T follicular helper cell (primary cell): ENCODE measurements around the gene ZBTB4.

Experiments
- DNase-seq: peaks from one replicate; pipeline ENCODE4 v3.0.0-alpha.2; 2020; ENCODE audit warnings: low read depth

ZBTB4 gene

DNA sequence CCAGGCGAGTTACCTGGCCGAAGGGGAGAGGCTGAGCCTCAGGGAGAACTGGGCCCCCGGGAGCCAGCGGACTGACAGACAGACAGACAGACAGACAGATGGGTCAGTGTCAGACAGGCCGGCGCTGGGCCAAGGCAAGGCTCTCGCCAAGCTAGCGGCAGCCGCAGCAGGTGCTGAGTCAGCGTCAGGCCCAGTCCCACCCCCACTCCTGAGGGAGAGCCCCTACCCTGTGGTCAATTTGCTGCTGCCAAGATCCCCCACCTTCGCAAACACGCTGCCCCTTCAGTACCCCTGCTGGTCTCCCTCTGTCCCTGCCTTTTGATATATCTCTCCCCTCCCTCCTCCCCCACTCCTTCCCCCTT lies 38.6 kb downstream of the ZBTB4 start:
- DNase-seq = no peak

DNA sequence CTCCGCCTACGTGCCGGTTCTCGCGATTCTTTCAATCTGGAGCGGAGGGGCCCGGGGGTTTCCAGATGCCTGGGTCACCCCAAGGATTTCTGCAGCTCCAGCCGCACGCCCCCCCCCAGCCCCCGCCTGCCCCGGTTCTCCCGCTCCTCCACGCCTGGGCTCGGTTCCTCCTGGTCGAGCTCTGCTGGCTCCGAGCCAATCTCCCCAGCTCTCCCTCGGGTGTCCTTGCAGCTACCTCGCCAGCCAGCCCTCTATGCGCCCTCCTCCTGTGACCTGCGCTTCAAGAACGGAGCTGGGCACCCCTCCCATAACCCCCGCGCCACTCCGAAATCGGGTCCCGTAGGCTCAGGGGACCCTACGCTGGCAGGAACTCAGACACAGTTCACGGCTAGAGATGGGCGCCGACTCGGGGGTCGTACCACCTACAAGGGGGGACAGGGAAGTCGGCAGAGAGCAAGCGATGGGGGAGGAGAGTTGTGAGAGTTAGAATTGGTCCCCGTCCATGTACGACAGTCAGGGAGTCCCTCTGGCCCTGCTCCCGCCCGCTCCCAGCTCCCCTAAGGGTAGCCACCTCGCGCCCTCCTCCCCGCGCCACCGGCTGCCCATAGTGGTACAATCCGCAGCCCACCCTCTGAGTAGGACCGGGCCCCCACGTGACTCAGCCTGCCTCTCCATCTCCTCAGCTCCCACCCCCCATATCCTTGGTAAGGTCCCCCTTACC lies 39.2 kb downstream of the ZBTB4 start:
- DNase-seq = peak; percentile 17

DNA sequence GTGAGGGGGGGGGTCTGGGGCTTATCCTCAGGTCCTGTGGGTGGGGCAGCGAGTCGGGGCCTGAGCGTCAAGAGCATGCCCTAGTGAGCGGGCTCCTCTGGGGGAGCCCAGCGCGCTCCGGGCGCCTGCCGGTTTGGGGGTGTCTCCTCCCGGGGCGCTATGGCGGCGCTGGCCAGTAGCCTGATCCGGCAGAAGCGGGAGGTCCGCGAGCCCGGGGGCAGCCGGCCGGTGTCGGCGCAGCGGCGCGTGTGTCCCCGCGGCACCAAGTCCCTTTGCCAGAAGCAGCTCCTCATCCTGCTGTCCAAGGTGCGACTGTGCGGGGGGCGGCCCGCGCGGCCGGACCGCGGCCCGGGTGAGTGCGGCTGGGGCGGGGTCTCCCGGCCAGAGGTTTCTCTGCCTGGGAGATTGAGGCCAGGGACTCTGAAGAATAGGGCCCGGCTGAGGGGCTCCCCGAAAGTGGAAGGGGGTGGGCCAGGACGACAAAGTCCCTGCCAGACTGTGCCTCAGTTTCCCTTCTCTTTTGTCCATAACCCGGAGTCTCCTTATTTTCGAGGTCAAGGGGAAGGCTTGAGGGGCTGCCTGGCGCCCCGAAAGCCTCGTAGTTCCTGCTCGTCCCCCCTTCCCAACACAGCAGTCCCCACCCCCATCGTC lies 39.8 kb downstream of the ZBTB4 start, which contains the start of gene FGF11:
TSS of gene FGF11 (plus strand) at position 51 of the 651 bp plus-strand sequence. CDS start at position 160, 109 bp downstream.
- no peak for DNase-seq

DNA sequence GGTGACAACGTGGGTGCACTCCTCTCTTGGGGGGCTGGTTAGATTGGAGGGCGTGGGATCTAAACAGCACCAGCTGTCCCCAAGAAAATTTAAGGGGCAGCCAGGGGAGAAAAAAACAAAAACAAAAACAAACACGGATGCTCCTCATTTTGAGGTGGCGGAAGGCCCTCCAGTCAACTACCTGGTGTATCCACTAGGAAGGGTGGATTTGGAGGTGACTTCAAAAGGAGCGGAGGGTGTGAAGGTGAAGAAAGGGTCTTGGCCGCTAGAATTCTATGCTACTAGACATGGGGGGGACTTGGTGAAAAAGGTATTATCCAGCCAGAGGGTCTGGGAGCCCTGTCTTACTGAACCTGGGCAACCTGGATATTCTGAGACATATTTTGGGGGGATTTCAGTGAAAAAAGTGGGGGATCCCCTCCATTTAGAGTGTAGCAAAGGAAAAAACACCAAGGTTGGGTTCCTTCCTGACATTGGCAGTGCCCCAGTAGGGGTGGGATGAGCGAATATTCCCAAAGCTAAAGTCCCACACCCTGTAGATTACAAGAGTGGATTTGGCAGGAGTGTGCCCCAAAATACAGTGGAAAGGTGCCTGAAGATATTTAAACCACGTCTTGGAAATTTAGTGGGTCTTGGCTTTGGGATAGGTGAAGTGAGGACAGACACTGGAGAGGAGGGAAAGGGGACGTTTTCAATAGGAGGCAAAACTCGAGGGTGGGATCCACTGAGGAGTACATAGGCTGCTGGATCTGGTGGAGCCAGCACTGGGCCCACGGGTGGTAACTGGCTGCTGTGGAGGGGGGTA lies 40.6 kb downstream of the ZBTB4 start:
- no peak for DNase-seq

DNA sequence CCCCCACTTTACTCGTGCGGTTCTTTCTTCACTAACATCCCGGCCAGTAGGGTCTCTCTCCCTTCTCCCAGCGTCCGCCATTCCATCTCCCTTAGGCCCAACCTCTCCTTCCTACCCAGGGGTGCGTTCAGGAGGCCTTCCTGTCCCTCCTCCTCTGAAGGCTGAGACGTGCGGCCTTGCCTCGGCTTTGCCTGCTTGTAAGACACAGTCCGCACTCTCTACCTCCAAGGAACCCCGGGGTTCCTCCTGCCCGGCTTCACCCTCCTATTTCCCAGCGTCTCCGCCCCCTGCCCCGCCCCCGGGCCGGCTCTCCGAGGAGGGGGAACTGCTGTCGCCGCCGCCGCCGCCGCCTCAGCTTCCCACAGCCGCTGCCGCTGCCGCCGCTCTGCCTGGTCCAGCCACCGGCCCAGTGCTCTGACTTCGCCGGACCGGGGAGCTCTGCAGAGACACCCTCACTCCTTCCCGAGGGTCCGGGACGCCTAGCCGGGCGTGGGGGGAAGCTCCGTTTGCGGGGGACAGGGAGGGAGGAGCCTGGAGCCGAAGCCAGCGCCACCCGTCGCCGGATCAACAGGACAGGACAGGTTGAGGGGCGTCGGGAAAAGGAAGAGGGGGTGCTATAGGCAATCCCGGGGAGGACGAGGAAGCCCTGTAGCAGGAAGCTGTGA lies 41.3 kb downstream of the ZBTB4 start:
- peak; percentile 43 for DNase-seq

DNA sequence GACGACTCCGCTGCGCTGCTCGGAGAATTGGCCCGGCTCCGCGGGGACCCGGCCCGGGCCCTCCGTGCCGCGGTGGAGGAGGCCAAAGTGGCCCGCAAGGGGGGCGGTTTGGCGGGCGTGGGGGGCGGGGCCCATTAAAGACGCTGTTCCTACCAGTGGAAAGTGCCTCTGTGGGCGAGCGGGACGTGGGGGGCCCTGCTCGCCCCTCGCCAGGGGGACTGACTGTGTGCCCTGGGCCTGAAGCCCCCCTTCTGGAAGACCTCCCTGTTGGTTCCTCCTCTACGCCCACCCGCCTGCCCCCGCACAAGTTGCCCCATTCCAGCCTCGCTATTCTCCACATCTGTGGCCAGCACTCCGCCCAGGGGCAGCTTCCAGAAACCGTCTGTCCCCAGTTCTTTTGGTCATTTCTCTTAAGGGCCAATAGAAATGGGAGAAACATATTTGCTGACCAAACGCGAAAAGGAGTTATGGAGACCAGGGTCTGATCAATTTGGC lies 42.0 kb downstream of the ZBTB4 start:
- DNase-seq = no peak

DNA sequence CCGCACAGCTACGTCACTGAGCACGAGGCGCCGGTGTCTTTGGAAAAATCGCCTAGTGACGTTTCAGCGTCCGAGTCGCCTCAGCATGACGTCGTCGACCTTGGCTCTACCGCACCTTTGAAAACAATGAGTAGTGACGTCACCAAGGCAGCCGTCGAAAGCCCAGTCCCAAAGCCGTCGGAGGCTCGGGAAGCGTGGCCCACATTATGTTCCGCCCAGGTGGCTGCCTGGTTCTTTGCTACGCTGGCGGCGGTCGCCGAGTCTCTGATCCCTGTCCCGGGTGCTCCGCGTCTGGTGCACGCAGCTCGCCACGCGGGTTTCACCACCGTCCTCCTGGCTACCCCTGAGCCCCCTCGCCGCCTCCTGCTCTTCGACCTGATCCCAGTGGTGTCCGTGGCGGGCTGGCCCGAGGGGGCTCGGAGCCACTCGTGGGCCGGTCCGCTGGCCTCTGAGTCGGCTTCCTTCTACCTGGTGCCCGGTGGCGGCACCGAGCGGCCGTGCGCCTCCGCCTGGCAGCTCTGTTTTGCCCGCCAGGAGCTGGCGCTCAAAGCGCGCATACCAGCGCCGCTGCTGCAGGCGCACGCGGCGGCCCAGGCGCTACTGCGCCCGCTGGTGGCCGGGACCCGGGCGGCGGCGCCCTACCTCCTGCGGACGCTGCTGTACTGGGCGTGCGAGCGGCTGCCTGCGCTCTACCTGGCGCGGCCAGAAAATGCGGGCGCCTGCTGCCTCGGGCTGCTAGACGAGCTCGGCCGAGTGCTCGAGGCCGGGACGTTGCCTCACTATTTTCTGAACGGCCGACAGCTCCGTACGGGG lies 42.7 kb downstream of the ZBTB4 start:
- DNase-seq = peak; percentile 69

DNA sequence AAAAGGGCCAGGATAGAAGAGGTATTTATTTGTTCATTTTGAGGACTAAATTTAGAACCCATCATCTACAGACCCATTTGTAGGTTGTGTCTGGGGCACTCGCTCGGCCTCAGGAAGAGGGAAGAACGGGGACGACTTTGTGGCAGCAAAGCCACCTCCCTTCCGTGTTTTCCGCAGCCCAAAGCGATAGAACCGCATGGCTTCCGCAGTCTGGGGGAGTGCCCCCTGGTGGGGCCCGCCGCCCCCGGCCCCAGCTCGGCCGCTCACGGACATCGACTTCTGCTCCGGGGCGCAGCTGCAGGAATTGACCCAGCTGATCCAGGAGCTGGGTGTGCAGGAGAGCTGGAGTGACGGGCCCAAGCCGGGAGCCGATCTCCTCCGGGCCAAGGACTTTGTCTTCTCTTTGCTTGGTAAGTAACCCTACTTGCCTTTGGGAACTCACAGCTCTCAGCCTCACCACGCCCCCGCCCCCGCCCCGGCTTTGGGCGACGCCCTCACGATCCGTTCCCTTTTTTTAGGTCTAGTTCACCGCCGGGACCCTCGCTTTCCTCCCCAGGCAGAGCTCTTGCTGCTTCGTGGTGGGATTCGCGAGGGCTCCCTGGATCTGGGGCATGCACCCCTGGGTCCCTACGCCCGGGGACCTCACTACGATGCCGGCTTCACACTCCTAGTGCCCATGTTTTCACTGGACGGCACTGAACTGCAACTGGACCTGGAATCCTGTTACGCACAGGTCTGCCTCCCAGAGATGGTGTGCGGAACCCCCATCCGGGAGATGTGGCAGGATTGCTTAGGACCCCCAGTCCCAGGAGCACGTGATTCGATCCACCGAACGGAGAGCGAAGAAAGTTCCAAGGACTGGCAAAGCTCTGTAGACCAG lies 43.5 kb downstream of the ZBTB4 start:
- peak; percentile 34 for DNase-seq

DNA sequence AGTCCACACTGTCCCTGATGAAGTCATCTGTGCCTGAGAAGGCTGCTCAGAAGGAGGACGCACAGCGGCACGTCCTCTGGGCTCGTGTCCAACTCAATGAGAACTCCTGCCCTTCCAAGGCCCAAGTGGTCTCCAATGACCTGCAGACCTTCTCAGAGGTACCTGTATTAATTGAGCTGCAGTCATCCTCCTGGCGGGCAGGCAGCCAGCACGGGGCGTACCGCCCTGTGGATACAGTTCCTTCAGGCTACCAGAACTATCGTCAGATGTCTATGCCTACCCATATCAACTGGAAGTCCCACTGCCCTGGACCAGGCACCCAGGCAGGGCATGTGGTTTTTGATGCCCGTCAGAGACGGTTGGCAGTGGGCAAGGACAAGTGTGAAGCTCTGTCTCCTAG lies 47.1 kb downstream of the ZBTB4 start:
- DNase-seq = no peak

DNA sequence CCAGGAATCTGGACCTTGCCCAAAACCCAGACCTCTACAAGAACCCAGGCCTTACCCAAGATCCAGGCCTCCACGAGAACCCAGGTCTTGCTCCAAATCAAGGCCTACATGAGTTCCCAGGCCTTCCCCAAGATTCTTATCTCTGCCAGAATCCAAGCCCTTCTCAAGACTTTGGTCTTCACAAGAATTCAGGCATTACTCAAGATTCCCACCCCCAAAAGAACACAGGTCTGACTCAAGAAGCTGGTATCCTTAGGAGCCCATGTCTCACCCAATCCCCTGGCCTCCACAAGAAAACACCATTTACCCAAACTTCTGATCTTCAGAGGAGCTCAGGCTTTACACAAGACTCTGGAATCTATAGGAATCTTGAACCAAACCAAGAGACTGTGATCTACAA lies 48.2 kb downstream of the ZBTB4 start:
- DNase-seq = no peak

DNA sequence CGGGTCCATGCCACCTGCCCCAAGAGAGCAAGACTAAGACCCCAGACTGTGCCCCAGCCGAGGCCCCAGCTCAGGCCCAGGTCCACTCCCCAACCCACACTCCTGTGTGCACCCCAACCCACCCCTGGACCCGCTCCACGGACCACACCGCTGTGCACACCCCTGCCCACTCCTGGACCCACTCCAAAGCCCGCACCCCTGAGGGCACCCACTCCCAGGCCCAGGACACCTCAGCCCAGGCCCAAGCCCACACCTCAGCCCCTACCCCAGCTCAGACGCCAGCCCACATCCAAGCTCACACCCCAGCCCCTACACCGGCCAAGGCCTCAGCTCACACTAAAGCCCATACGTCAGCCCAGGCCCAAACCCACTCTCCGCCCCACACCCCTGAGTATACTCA lies 49.7 kb downstream of the ZBTB4 start:
- DNase-seq = no peak

DNA sequence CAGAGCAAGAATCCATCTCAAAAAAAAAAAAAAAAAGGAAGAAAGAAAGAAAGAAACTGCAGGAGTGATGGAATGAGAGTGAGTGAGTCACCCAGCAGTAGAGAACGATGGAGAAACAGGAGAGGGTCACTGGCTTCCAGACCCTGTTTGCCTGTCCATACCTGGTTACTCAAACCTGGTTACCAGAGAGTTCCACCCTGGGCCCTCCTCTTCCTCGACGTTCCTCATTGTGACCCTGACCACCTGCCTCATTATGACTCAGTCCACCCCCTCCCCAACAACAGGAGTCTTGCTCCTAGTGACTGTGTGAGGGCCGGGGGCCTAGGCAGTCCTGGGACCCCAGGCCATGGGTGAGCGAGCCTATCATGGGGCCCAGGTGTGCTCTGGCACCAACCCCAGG lies 50.9 kb downstream of the ZBTB4 start, which contains the start of gene SPEM3:
TSS of gene SPEM3 (plus strand) at position 301 of the 400 bp plus-strand sequence. CDS start at position 347, 46 bp downstream.
- no peak for DNase-seq

DNA sequence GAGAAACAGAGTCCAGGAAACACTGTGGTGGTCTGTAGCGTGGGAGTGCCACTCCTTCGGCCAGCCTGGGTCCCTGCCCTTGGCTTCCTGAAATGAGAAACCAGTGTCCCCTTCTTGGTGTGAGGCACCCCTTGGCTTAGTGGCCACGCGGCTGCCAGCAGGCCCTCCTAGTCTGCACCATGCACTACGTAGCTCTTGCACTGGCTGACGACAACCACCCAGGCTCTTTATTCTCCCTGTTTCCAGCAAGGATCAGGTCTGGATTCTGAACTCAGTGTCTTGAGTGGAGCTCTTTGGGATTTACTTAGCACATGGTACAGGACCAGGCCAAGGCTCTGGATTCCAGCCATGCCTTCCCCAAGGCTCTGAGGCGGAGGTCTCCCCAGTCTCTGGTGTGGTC lies 51.9 kb downstream of the ZBTB4 start:
- no peak for DNase-seq

DNA sequence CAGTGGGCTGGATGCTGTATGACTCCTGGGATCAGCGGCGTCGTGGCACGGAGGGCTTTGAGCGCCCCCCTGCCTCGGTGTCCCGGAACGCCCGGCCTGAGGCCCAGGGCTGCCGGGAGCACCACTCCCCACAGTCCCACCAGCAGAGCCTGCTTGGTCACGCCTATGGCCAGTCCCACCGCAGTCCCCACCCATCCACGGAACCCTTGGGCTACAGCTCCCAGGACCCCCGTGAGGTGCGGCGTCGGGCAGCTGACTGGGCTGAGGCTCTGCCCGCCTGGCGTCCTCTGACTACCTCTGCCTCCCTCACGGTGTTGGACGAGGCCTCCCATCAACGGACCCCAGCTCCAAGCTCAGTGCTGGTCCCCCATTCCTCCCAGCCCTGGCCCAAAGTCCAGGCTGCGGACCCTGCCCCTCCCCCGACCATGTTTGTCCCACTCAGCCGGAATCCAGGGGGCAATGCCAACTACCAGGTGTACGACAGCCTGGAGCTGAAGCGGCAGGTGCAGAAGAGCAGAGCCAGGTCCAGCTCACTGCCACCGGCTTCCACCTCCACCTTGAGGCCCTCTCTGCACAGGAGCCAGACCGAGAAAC lies 52.4 kb downstream of the ZBTB4 start:
- DNase-seq = no peak

DNA sequence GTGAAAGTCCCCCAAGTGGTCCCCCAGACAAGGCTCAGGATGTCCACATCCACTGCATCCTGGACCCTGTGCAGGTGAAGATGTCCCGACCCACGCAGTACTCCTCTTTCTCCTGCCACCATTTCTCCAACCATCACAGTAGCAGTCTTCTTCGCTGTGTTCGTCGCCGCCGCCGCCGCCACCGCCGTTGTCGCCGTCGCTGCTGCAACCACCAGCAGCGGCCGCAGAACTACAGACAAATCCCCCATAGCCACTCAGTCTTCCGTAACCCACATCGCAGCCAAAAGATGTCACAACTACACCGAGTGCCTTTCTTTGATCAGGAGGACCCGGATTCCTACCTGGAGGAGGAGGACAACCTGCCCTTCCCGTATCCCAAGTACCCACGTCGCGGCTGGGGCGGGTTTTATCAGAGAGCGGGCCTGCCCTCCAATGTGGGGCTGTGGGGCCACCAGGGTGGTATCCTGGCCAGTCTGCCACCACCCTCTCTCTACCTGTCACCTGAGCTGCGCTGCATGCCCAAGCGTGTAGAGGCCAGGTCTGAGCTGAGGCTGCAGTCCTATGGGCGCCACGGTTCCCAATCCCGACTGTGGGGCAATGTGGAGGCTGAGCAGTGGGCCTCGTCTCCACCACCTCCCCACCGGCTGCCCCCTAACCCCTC lies 53.1 kb downstream of the ZBTB4 start:
- DNase-seq = no peak

DNA sequence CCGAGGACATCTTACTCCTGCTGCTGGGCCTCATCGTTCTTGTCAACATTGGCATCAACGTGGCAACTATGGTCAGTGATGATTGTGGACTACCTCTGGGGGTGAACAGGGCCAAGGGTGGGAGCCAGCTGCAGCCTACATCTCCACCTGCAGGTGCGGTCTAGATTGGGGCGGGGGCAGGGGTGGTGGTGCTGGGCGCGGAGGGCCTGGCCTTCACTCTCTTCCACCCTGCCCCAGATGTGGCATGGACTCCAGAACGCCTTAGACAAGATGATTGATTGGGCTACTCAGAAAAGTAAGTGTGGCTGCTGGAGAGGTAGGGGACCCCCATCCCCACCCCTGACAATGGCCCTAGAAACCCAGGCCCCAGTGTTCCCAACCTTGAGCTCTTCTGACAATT lies 53.7 kb downstream of the ZBTB4 start:
- no peak for DNase-seq

DNA sequence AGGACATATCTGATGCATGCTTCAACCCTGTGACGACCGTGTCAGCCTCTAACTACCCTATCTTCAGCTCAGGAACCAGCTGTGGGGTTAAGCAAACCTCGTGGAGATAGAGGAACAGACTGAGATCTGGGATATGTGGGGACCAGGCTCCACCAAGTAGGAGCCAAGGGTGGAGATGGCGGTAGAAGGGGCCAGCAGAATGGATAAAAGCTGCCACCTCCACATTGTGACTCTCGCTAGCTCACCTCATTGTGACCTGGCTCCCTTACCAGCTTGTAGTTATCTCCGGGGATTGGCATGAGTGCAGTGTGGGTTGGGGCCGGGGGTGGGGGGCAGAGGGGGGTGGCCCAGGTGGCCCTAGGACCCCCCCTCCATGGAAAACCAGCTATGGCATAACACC lies 54.1 kb downstream of the ZBTB4 start, which contains the start of gene SPEM2:
TSS of gene SPEM2 (plus strand) at position 301 of the 400 bp plus-strand sequence. CDS start at position 374, 73 bp downstream.
- DNase-seq = no peak

DNA sequence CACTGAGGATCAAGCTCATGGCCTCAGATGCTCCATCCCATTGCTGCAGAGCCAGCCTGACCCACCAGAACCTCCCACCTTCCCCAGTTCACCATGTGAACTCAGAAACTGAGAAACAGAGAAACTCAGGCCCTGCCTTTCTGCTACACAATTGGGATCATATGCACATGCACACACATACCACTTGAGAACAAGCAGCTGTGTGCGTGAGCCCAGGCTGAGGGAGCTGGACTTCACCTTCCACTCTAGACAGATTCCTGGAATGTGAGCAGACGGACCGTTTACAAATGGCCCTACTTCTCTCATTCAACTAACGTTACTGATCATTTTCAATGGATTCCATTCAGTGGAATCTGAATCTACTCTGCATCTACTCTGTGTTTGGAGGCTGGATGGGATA lies 55.8 kb downstream of the ZBTB4 start:
- DNase-seq = no peak

DNA sequence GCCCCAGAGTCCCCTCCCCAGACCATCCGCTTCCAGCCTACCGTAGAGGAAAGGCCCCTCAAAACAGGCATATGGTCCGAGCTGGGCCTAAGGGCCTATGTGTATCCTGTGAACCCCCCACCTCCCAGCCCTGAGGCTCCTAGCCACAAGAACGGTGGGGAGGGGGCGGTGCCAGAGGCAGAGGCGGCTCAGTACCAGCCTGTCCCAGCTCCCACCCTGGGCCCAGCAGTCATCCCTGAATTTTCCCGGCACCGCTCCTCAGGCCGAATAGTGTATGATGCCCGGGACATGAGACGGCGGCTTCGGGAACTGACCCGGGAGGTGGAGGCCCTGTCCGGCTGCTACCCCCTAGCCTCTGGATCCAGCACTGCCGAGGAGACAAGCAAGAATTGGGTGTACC lies 58.2 kb downstream of the ZBTB4 start:
- no peak for DNase-seq
